ENCODE measurements around the gene YWHAG. TPM values are rescaled to one million over a fixed set of nuclear protein-coding genes. Genes with fewer than 3 reads are reported as not detected.

Gene YWHAG
- total and polyA plus RNA-seq, 9 of the 15 experiments (the other 6 are each of a cell fraction or from before 2014, with no cell fraction given): 30.4 to 246 (median 94.5) TPM

DNA sequence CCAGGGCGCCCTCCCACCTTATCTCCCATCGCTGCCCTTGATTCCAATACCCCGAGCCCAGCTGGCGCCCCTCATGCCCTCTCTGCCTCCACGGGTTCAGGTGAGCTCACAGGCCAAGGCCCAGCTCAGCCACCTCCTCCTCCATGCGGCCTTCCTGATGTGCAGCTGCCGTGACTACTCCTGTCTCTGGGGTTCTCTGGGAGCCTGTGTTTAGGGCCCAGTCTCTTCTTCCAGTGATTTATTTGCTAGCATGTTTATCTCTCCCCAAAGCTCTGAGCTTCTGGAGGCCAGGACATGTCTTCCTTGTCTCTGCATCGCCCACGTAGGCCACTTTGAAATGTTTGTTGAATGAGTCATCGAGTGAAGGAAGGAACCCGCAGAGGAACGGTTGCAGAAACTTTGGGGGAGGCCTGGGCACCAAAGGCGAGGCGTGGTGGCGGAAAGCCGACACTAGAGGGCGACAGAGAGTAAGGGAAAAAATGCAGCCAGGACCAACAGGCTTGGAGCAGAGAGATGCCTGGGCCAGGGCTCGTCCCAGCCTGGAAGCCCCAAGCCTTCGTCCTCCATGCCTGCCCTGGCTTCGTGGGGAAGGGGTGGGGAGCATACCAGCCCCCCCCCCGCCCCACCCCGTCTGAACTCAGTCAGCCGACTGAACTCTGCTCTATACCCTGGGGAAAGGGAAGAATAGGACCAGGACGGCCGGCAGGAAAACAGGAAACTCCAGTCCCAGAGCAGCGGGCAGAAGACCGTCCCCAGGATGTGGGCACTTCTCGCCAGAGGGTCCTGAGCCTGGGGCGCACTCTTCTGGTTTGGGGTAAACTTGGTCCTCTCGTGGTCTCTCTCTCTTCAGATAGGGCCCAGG is 67.2 kb downstream of the YWHAG start (continued):
- TF ChIP-seq SMARCE1 (IDR thresholded peaks at IDR 0.05) (peak; percentile 97), GATAD2A (IDR thresholded peaks at IDR 0.05) (peak; percentile 73), ZNF354B (CRISPR knock-in tag; IDR thresholded peaks at IDR 0.05) (no peak), TBP (optimal IDR thresholded peaks at IDR 0.05; ENCODE audit: low read depth, low read length) (peak; percentile 28), POLR3G (IDR thresholded peaks at IDR 0.05; ENCODE audit: extremely low read depth, insufficient read length, insufficient replicate concordance) (no peak), CSDE1 (IDR thresholded peaks at IDR 0.05) (no peak), ZKSCAN3 (CRISPR knock-in tag; IDR thresholded peaks at IDR 0.05) (no peak), MTA1 (IDR thresholded peaks at IDR 0.05; ENCODE audit: borderline replicate concordance) (peak; percentile 55; the same call in 1 of the 2 replicates), SP1 (CRISPR knock-in tag; IDR thresholded peaks at IDR 0.05) (peak; percentile 87), SMC3 (conservative IDR thresholded peaks at IDR 0.05; ENCODE audit: insufficient read depth, low read depth, low read length) (peak; percentile 98), NBN (IDR thresholded peaks at IDR 0.05; ENCODE audit: low read depth) (peak; percentile 87)
- TF ChIP-seq, protein P1, sequence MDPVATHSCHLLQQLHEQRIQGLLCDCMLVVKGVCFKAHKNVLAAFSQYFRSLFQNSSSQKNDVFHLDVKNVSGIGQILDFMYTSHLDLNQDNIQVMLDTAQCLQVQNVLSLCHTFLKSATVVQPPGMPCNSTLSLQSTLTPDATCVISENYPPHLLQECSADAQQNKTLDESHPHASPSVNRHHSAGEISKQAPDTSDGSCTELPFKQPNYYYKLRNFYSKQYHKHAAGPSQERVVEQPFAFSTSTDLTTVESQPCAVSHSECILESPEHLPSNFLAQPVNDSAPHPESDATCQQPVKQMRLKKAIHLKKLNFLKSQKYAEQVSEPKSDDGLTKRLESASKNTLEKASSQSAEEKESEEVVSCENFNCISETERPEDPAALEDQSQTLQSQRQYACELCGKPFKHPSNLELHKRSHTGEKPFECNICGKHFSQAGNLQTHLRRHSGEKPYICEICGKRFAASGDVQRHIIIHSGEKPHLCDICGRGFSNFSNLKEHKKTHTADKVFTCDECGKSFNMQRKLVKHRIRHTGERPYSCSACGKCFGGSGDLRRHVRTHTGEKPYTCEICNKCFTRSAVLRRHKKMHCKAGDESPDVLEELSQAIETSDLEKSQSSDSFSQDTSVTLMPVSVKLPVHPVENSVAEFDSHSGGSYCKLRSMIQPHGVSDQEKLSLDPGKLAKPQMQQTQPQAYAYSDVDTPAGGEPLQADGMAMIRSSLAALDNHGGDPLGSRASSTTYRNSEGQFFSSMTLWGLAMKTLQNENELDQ (CRISPR knock-in tag; IDR thresholded peaks at IDR 0.05; ENCODE audit: borderline replicate concordance): no peak
- TF ChIP-seq, protein P2, sequence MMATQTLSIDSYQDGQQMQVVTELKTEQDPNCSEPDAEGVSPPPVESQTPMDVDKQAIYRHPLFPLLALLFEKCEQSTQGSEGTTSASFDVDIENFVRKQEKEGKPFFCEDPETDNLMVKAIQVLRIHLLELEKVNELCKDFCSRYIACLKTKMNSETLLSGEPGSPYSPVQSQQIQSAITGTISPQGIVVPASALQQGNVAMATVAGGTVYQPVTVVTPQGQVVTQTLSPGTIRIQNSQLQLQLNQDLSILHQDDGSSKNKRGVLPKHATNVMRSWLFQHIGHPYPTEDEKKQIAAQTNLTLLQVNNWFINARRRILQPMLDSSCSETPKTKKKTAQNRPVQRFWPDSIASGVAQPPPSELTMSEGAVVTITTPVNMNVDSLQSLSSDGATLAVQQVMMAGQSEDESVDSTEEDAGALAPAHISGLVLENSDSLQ (IDR thresholded peaks at IDR 0.05): peak; percentile 91
- TF ChIP-seq, protein P3, sequence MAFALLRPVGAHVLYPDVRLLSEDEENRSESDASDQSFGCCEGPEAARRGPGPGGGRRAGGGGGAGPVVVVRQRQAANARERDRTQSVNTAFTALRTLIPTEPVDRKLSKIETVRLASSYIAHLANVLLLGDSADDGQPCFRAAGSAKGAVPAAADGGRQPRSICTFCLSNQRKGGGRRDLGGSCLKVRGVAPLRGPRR (CRISPR knock-in tag; IDR thresholded peaks at IDR 0.05): no peak
